ENCODE results near the gene SMOC2. TPM values are rescaled to one million over a fixed set of nuclear protein-coding genes. Genes with fewer than 3 reads are reported as not detected.

The SMOC2 gene
- total and polyA plus RNA-seq, 2 of the 13 experiments (the other 11 are each of a cell fraction or from before 2014, with no cell fraction given), result not detected

GRCh38 chr6:168438783-168439520 is 2.0 kb upstream of the SMOC2 start (continued):
- no peak for TF ChIP-seq ZNF766 (CRISPR knock-in tag; IDR thresholded peaks at IDR 0.05; ENCODE audit: borderline replicate concordance)
- no peak for TF ChIP-seq ZNF367 (CRISPR knock-in tag; IDR thresholded peaks at IDR 0.05; ENCODE audit: borderline replicate concordance)
- TF ChIP-seq POGK (CRISPR knock-in tag; conservative IDR thresholded peaks at IDR 0.05), result no peak
- TF ChIP-seq ZSCAN21 (CRISPR knock-in tag; IDR thresholded peaks at IDR 0.05; ENCODE audit: borderline replicate concordance), result no peak

- Histone ChIP-seq H3K4me1 (ENCODE audit: insufficient read depth, low read length) (no peaks in the 10 kb centered on the region), H3K9me3 (ENCODE audit: low read length) (no peaks in the 10 kb centered on the region), H3K27ac (ENCODE audit: extremely low read length, insufficient read depth, low read length) (no peak overlapping the region), H2AFZ (ENCODE audit: low read length) (no peak overlapping the region), H3K9ac (ENCODE audit: insufficient read depth, low read depth, low read length) (no peak overlapping the region), H3K79me2 (ENCODE audit: insufficient read depth, low read length) (no peaks in the 10 kb centered on the region), H4K20me1 (ENCODE audit: insufficient read depth, low read length) (no peaks in the 10 kb centered on the region), H3K27me3 (ENCODE audit: control insufficient read depth in 1 of 2, insufficient read depth in 2 of 2, low read length in 2 of 2) (peaks cover 6 to 75% of the 10 kb centered on the region in 2 experiments), H3K36me3 (replicated peaks in 1 of 2; ENCODE audit: control insufficient read depth in 1 of 2, insufficient read depth in 2 of 2, low read length in 2 of 2) (no peaks in the 10 kb centered on the region), H3K4me2 (ENCODE audit: low read depth, low read length) (no peak overlapping the region), H3K4me3 (replicated peaks in 1 of 3; ENCODE audit: insufficient read depth in 1 of 3, low read depth in 2 of 3, low read length in 3 of 3) (no peak overlapping the region)
- DNase-seq (ENCODE audit: low spot score) (no peak), ATAC-seq (no peak), FAIRE-seq (no peak)
- WGBS (ENCODE audit: low lambda C conversion rate), result 19% methylated on average over 8 of the region's 8 CpGs
- intact Hi-C loops (cut with micrococcal nuclease; ENCODE audit: unreplicated experiment), result no loop called here
- in situ Hi-C loops (cut with HindIII; ENCODE audit: extremely low pct_ligation_motif_present, low pct_unique_long_range_greater_than_20kb), result no loop called here
- BruUV-seq (replicated peaks), result no TSS peak
- POLR2A ChIA-PET, result no interaction called here
- CTCF ChIA-PET (ENCODE audit: low intra/inter-chr PET ratio, low total read pairs), result no interaction called here
- TF ChIP-seq HNRNPK (IDR thresholded peaks at IDR 0.05; ENCODE audit: low read depth, low read length, poor library complexity, severe bottlenecking) (no peak), ZSCAN20 (CRISPR knock-in tag; IDR thresholded peaks at IDR 0.05; ENCODE audit: borderline replicate concordance) (no peak), ZNF780A (CRISPR knock-in tag; IDR thresholded peaks at IDR 0.05) (no peak), FOXO4 (CRISPR knock-in tag; conservative IDR thresholded peaks at IDR 0.05) (no peak), PTBP1 (IDR thresholded peaks at IDR 0.05; ENCODE audit: low read depth, low read length, poor library complexity, severe bottlenecking) (no peak), MLXIP (CRISPR knock-in tag; IDR thresholded peaks at IDR 0.05; ENCODE audit: borderline replicate concordance) (no peak), U2AF2 (IDR thresholded peaks at IDR 0.05; ENCODE audit: low read depth, low read length) (no peak), ZNF256 (CRISPR knock-in tag; conservative IDR thresholded peaks at IDR 0.05) (no peak), SPEN (CRISPR knock-in tag; IDR thresholded peaks at IDR 0.05; ENCODE audit: low read depth) (no peak)
These were observed 1.1 kb upstream of the SMOC2 start for GRCh38 chr6:168439794-168440450.

Measured in HepG2 (cell line).